GM12878 (cell line): Measurements from ENCODE around the gene LEUTX. TPM values are rescaled to one million over a fixed set of nuclear protein-coding genes. Genes with fewer than 3 reads are reported as not detected.
A peak's percentile ranks its signal among the peaks of the same experiment; 100 is the strongest.

ENCODE experiments used
- CREM ChIP-seq: IDR thresholded peaks from 2 replicates; pipeline ENCODE4 v1.6.1; 2014; ENCODE audit warnings: antibody characterized with exemption, low read depth
- FOXM1 ChIP-seq: IDR thresholded peaks from 2 replicates; pipeline ENCODE4 v1.6.1; 2012; ENCODE audit warnings: low read depth, mild to moderate bottlenecking, inconsistent platforms, low read length, moderate library complexity
- HDAC2 ChIP-seq: fragments of 200-600 bp; sonication (generic); IDR thresholded peaks from 2 replicates; pipeline ENCODE4 v1.6.1; 2017
- IKZF1 ChIP-seq: fragments of 450-650 bp; conservative IDR thresholded peaks from 2 replicates; pipeline ENCODE4 v1.6.1; 2017; ENCODE audit warnings: antibody characterized with exemption, mild to moderate bottlenecking
- MYB ChIP-seq: fragments of 150-350 bp; IDR thresholded peaks from 2 replicates; pipeline ENCODE4 v1.6.1; 2014; ENCODE audit warnings: mild to moderate bottlenecking, low read depth, low read length, borderline replicate concordance
- NR2C2 ChIP-seq: IDR thresholded peaks from 2 replicates; pipeline ENCODE4 v1.6.1; 2011; ENCODE audit warnings: borderline replicate concordance, low read depth; ENCODE audit not compliant: control insufficient read depth, insufficient read length
- SIN3A ChIP-seq: IDR thresholded peaks from 2 replicates; pipeline ENCODE4 v1.6.1; 2012; ENCODE audit warnings: low read depth, low read length, improper control_type of control experiment
- SMAD5 ChIP-seq: IDR thresholded peaks from 2 replicates; pipeline ENCODE4 v1.6.1; 2016; ENCODE audit warnings: antibody characterized with exemption, low read depth
- SMARCA5 ChIP-seq: fragments of 450-650 bp; IDR thresholded peaks from 2 replicates; pipeline ENCODE4 v1.6.1; 2017; ENCODE audit warnings: mild to moderate bottlenecking
- SMC3 ChIP-seq: IDR thresholded peaks from 2 replicates; pipeline ENCODE4 v1.6.1; 2011; ENCODE audit warnings: low read length, improper control_type of control experiment, borderline replicate concordance
- STAT1 ChIP-seq: fragments of 450-650 bp; conservative IDR thresholded peaks from 2 replicates; pipeline ENCODE4 v1.6.1; 2014; ENCODE audit warnings: antibody characterized with exemption, mild to moderate bottlenecking
- TCF12 ChIP-seq: IDR thresholded peaks from 2 replicates; pipeline ENCODE4 v1.6.1; 2011; ENCODE audit warnings: low read depth, mild to moderate bottlenecking, low read length
- TCF3 ChIP-seq: IDR thresholded peaks from 2 replicates; pipeline ENCODE4 v1.6.1; 2012; ENCODE audit warnings: low read depth, mild to moderate bottlenecking, low read length, borderline replicate concordance; ENCODE audit not compliant: insufficient read depth
- ZSCAN29 ChIP-seq: fragments of 450-650 bp; IDR thresholded peaks from 2 replicates; pipeline ENCODE4 v1.6.1; 2017; ENCODE audit warnings: mild to moderate bottlenecking, moderate library complexity
- polyA plus RNA-seq, 11 experiments: library from polyadenylated mRNA; depleted of rRNA in 4 of 11; unstranded in 6 of 11; stranded (reverse) in 5 of 11; fragments of >200 nt; fragmentation: Nextera tagmentation in 4 of 11; fragmentation: Illumina TruSeq in 1 of 11; extraction: Ambion mirVana in 4 of 11; extraction: Trizol in 1 of 11; gene quantifications; 1 replicate in 1 of 11; 2 replicates in 10 of 11; pipeline versions ENCODE4 v1.2.1 to v1.2.3, GENCODE V29; 2011 to 2016; ENCODE audit warnings: inconsistent platforms in 2 of 11, missing spikeins in 2 of 11, low read depth in 1 of 11
- total RNA-seq, 4 experiments: library from RNA; depleted of rRNA in 3 of 4; stranded (reverse); fragments of >200 nt in 3 of 4; fragmentation: Illumina TruSeq in 1 of 4; extraction: Trizol in 1 of 4; gene quantifications; 2 replicates each; pipeline versions ENCODE4 v1.2.1 to v1.2.3, GENCODE V29; 2013 to 2021
- TF ChIP-seq, protein P1 (sequence below): IDR thresholded peaks from 2 replicates; pipeline ENCODE4 v1.6.1; 2012; ENCODE audit warnings: improper control_type of control experiment, low read depth, low read length; ENCODE audit not compliant: insufficient replicate concordance
- TF ChIP-seq, protein P2 (sequence below): fragments of 450-650 bp; formaldehyde crosslinking; IDR thresholded peaks from 2 replicates; pipeline ENCODE4 v1.4.0; 2022; ENCODE audit warnings: mild to moderate bottlenecking, moderate library complexity
- TF ChIP-seq, protein P3 (sequence below): fragments of 450-650 bp; IDR thresholded peaks from 2 replicates; pipeline ENCODE4 v1.6.1; 2018; ENCODE audit warnings: mild to moderate bottlenecking, low read depth, moderate library complexity; ENCODE audit not compliant: partially characterized antibody
- TF ChIP-seq, protein P4 (sequence below): IDR thresholded peaks from 2 replicates; pipeline ENCODE4 v1.6.1; 2011; ENCODE audit warnings: low read depth, low read length, improper control_type of control experiment, borderline replicate concordance

The LEUTX gene
- total and polyA plus RNA-seq, 10 of the 15 experiments (the other 5 are each of a cell fraction or from before 2014, with no cell fraction given), result 0.29 to 0.46 (median 0.40) TPM; not detected in 4

DNA sequence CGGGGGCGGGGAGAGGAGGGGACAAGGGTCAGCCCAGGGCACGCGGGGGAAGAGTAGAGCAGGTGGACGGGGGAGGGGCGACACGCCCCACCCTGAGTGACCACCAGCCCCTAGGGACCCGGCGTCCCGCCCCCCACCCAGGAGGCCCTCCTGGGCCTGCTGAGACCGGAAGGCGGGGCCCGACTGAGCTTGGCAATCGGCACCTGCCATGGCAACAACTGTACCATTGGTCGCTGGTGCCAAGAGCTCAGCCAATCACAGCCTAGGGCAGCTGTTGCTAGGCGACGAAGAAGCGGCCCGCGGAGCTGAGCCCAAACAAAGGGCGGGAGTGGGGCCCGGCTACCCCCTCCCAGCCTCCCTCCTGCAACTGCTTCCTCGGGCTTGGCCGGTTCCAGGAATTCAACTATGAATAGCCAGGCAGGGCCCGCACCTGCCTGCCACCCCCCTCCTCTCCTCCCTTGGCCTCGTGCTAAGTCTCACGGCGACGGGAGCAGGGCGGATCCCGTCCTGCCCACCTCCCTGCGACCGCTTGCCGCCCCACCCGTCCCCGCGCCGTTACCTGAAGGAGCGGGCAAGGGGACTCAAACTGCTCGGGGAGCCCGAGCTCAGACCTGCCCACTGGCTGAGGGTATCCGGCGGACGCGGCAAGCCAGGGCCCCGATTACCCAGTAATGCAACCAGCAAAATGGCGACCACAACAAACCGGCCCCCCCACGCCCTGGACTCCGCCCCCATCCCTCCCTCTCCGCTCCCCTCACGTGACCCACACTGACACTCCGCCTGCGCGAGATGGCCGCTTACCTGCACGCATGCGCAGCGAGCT, 55.0 kb downstream of the LEUTX start, which contains the start of gene DYRK1B (continued):
- TF ChIP-seq, protein P1, sequence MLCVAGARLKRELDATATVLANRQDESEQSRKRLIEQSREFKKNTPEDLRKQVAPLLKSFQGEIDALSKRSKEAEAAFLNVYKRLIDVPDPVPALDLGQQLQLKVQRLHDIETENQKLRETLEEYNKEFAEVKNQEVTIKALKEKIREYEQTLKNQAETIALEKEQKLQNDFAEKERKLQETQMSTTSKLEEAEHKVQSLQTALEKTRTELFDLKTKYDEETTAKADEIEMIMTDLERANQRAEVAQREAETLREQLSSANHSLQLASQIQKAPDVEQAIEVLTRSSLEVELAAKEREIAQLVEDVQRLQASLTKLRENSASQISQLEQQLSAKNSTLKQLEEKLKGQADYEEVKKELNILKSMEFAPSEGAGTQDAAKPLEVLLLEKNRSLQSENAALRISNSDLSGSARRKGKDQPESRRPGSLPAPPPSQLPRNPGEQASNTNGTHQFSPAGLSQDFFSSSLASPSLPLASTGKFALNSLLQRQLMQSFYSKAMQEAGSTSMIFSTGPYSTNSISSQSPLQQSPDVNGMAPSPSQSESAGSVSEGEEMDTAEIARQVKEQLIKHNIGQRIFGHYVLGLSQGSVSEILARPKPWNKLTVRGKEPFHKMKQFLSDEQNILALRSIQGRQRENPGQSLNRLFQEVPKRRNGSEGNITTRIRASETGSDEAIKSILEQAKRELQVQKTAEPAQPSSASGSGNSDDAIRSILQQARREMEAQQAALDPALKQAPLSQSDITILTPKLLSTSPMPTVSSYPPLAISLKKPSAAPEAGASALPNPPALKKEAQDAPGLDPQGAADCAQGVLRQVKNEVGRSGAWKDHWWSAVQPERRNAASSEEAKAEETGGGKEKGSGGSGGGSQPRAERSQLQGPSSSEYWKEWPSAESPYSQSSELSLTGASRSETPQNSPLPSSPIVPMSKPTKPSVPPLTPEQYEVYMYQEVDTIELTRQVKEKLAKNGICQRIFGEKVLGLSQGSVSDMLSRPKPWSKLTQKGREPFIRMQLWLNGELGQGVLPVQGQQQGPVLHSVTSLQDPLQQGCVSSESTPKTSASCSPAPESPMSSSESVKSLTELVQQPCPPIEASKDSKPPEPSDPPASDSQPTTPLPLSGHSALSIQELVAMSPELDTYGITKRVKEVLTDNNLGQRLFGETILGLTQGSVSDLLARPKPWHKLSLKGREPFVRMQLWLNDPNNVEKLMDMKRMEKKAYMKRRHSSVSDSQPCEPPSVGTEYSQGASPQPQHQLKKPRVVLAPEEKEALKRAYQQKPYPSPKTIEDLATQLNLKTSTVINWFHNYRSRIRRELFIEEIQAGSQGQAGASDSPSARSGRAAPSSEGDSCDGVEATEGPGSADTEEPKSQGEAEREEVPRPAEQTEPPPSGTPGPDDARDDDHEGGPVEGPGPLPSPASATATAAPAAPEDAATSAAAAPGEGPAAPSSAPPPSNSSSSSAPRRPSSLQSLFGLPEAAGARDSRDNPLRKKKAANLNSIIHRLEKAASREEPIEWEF, result no peak
- no peak for TF ChIP-seq SMC3
- no peak for TF ChIP-seq CREM
- TF ChIP-seq NR2C2, result no peak
- TF ChIP-seq ZSCAN29, result no peak
- no peak for TF ChIP-seq SMAD5
- TF ChIP-seq, protein P2, sequence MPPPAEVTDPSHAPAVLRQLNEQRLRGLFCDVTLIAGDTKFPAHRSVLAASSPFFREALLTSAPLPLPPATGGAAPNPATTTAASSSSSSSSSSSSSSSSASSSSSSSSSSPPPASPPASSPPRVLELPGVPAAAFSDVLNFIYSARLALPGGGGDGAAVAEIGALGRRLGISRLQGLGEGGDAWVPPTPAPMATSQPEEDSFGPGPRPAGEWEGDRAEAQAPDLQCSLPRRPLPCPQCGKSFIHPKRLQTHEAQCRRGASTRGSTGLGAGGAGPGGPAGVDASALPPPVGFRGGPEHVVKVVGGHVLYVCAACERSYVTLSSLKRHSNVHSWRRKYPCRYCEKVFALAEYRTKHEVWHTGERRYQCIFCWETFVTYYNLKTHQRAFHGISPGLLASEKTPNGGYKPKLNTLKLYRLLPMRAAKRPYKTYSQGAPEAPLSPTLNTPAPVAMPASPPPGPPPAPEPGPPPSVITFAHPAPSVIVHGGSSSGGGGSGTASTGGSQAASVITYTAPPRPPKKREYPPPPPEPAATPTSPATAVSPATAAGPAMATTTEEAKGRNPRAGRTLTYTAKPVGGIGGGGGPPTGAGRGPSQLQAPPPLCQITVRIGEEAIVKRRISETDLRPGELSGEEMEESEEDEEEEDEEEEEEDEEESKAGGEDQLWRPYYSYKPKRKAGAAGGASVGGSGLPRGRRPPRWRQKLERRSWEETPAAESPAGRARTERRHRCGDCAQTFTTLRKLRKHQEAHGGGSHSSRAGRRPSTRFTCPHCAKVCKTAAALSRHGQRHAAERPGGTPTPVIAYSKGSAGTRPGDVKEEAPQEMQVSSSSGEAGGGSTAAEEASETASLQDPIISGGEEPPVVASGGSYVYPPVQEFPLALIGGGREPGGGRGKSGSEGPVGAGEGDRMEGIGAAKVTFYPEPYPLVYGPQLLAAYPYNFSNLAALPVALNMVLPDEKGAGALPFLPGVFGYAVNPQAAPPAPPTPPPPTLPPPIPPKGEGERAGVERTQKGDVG (CRISPR knock-in tag), result no peak
- peak; percentile 88 for TF ChIP-seq TCF12
- TF ChIP-seq IKZF1, result 0 out of 2 replicates have a peak, but pooled peaks have one; percentile 41
- no peak for TF ChIP-seq STAT1
- TF ChIP-seq HDAC2, result no peak
- no peak for TF ChIP-seq MYB
- TF ChIP-seq SMARCA5, result 0 out of 2 replicates have a peak, but pooled peaks have one; percentile 9
- no peak for TF ChIP-seq TCF3
- TF ChIP-seq FOXM1, result no peak
- TF ChIP-seq, protein P3, sequence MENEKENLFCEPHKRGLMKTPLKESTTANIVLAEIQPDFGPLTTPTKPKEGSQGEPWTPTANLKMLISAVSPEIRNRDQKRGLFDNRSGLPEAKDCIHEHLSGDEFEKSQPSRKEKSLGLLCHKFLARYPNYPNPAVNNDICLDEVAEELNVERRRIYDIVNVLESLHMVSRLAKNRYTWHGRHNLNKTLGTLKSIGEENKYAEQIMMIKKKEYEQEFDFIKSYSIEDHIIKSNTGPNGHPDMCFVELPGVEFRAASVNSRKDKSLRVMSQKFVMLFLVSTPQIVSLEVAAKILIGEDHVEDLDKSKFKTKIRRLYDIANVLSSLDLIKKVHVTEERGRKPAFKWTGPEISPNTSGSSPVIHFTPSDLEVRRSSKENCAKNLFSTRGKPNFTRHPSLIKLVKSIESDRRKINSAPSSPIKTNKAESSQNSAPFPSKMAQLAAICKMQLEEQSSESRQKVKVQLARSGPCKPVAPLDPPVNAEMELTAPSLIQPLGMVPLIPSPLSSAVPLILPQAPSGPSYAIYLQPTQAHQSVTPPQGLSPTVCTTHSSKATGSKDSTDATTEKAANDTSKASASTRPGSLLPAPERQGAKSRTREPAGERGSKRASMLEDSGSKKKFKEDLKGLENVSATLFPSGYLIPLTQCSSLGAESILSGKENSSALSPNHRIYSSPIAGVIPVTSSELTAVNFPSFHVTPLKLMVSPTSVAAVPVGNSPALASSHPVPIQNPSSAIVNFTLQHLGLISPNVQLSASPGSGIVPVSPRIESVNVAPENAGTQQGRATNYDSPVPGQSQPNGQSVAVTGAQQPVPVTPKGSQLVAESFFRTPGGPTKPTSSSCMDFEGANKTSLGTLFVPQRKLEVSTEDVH, result no peak
- TF ChIP-seq, protein P4, sequence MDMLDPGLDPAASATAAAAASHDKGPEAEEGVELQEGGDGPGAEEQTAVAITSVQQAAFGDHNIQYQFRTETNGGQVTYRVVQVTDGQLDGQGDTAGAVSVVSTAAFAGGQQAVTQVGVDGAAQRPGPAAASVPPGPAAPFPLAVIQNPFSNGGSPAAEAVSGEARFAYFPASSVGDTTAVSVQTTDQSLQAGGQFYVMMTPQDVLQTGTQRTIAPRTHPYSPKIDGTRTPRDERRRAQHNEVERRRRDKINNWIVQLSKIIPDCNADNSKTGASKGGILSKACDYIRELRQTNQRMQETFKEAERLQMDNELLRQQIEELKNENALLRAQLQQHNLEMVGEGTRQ, result peak; percentile 96
- peak; percentile 98 for TF ChIP-seq SIN3A
